AG04450 (cell line): ENCODE results near the gene CFAP77. TPM values are rescaled to one million over a fixed set of nuclear protein-coding genes. Genes with fewer than 3 reads are reported as not detected.

Source experiments
- CTCF ChIA-PET: fragments of 300-600, 350-600 bp; formaldehyde crosslinking; extraction: SDS; loops from one replicate; lab custom pipeline; 2022; ENCODE audit warnings: antibody characterized with exemption, inconsistent platforms; lab: Charles Lee
- POLR2A ChIA-PET: fragments of 350-600 bp; formaldehyde crosslinking; extraction: SDS; loops from one replicate; lab custom pipeline; 2021; ENCODE audit warnings: antibody characterized with exemption, inconsistent platforms; lab: Yijun Ruan, JAX
- DNase-seq: peaks from one replicate; pipeline ENCODE4 v3.0.0-alpha.2; 2011; ENCODE audit warnings: low read depth, low spot score
- H3K27ac ChIP-seq: one replicate; pipeline ENCODE4 v1.5.1; 2012; ENCODE audit warnings: low read depth, low read length, control low read depth
- H3K27me3 ChIP-seq: one replicate; pipeline ENCODE4 v1.6.0; 2012; ENCODE audit warnings: low read length; ENCODE audit not compliant: control insufficient read depth, insufficient read depth
- H3K4me3 ChIP-seq: 2 replicates; pipeline ENCODE4 v1.5.1; 2011; ENCODE audit warnings: mild to moderate bottlenecking, low read depth, low read length, control low read depth
- H3K9me3 ChIP-seq: 2 replicates; pipeline ENCODE4 v1.5.1; 2012; ENCODE audit warnings: low read length; ENCODE audit not compliant: control insufficient read depth, insufficient read depth
- CTCF ChIP-seq: IDR thresholded peaks from 2 replicates; pipeline ENCODE4 v1.5.1; 2011; ENCODE audit warnings: low read depth, low read length, control low read depth, inconsistent platforms
- polyA plus RNA-seq: library from polyadenylated mRNA; depleted of rRNA; stranded (reverse); fragments of >200 nt; gene quantifications from 2 replicates; pipeline ENCODE4 v1.2.3, GENCODE V29; 2011

Gene CFAP77
- polyA plus RNA-seq, 1 experiment = not detected

- POLR2A ChIA-PET = no interaction called here
- CTCF ChIA-PET = no interaction called here
- no peaks in the 10 kb centered on the region; the same call in 1 of the 2 replicates for H3K9me3 ChIP-seq
- peaks cover 26% of the 10 kb centered on the region for H3K27me3 ChIP-seq
- peak; percentile 41 for TF ChIP-seq CTCF
- 0 out of 2 replicates have a peak overlapping the region, but pooled peaks have one; percentile 4 for H3K4me3 ChIP-seq
- no peak overlapping the region for H3K27ac ChIP-seq
- DNase-seq = no peak
Observed at GRCh38 chr9:132546148-132547051, 136.4 kb downstream of the CFAP77 start.

GRCh38 chr9:132547052-132547431, 137.0 kb downstream of the CFAP77 start:
- POLR2A ChIA-PET = no interaction called here
- Histone ChIP-seq H3K9me3 (no peaks in the 10 kb centered on the region; the same call in 1 of the 2 replicates), H3K27ac (no peak overlapping the region), H3K27me3 (peaks cover 27% of the 10 kb centered on the region), H3K4me3 (no peak overlapping the region)
- CTCF ChIA-PET = no interaction called here
- no peak for TF ChIP-seq CTCF
- DNase-seq = no peak

- CTCF ChIA-PET = no interaction called here
- DNase-seq = no peak
- POLR2A ChIA-PET = no interaction called here
- Histone ChIP-seq H3K4me3 (no peak overlapping the region), H3K27me3 (peaks cover 30% of the 10 kb centered on the region), H3K27ac (no peak overlapping the region), H3K9me3 (no peaks in the 10 kb centered on the region; the same call in 1 of the 2 replicates)
- TF ChIP-seq CTCF = no peak
Observed at GRCh38 chr9:132547436-132547835, 137.4 kb downstream of the CFAP77 start.

- H3K27me3 ChIP-seq = peaks cover 28% of the 10 kb centered on the region
- ChIA-PET POLR2A (no interaction called here), CTCF (no interaction called here)
- H3K9me3 ChIP-seq = peaks cover under 1% of the 10 kb centered on the region; the same call in 1 of the 2 replicates
- TF ChIP-seq CTCF = no peak
- H3K4me3 ChIP-seq = no peak overlapping the region
- no peak for DNase-seq
- H3K27ac ChIP-seq = no peak overlapping the region
Observed at GRCh38 chr9:132547976-132548730, 138.1 kb downstream of the CFAP77 start.
